Fibroblast of the aortic adventitia (primary cell): ENCODE results near the gene TAS1R1. TPM values are rescaled to one million over a fixed set of nuclear protein-coding genes. Genes with fewer than 3 reads are reported as not detected.

Source experiments
- DNase-seq: peaks from one replicate; pipeline ENCODE4 v3.0.0-alpha.2; 2010; ENCODE audit warnings: low read depth
- H3K4me3 ChIP-seq: 2 replicates; pipeline ENCODE4 v1.5.1; 2011; ENCODE audit warnings: low read depth, mild to moderate bottlenecking, control low read depth, low read length, moderate library complexity
- CTCF ChIP-seq: IDR thresholded peaks from 2 replicates; pipeline ENCODE4 v1.5.1; 2011; ENCODE audit warnings: mild to moderate bottlenecking, low read length, control low read depth, inconsistent platforms; ENCODE audit not compliant: insufficient read depth
- total RNA-seq: library from RNA; depleted of rRNA; stranded (reverse); fragments of >200 nt; gene quantifications from 2 replicates; pipeline ENCODE4 v1.2.3, GENCODE V29; 2012; ENCODE audit warnings: low replicate concordance

The TAS1R1 gene
- total RNA-seq, 1 donor: not detected

- TF ChIP-seq CTCF: no peak
- peak; percentile 34 for DNase-seq
- H3K4me3 ChIP-seq: no peak overlapping the region
Measured at GRCh38 chr1:6577831-6578525, 22.9 kb downstream of the TAS1R1 start.

- no peak for TF ChIP-seq CTCF
- DNase-seq: no peak
- H3K4me3 ChIP-seq: peak overlapping the region; percentile 88
Measured at GRCh38 chr1:6578624-6579373, 23.7 kb downstream of the TAS1R1 start.

GRCh38 chr1:6579374-6580118 lies 24.4 kb downstream of the TAS1R1 start, which contains the start of gene ZBTB48:
Gene ZBTB48 (plus strand): TSS chr1:6579994. CDS start chr1:6580610, 616 bp downstream.
- peak; percentile 95 for DNase-seq
- TF ChIP-seq CTCF: no peak
- H3K4me3 ChIP-seq: peak within 1 kb of the TSS; percentile 88

- no peak for TF ChIP-seq CTCF
- DNase-seq: no peak
- peak overlapping the region; percentile 88 for H3K4me3 ChIP-seq
Measured at GRCh38 chr1:6580119-6580592, 25.0 kb downstream of the TAS1R1 start.

GRCh38 chr1:6580593-6581409 lies 25.7 kb downstream of the TAS1R1 start:
- TF ChIP-seq CTCF: peak; percentile 14

GRCh38 chr1:6581561-6582305 lies 26.6 kb downstream of the TAS1R1 start:
- DNase-seq: no peak
- TF ChIP-seq CTCF: no peak
- peak overlapping the region; percentile 9 for H3K4me3 ChIP-seq

More at GRCh38 chr1:6580593-6581409, 25.7 kb downstream of the TAS1R1 start:
- no peak for DNase-seq
- peak overlapping the region; percentile 88 for H3K4me3 ChIP-seq
